ENCODE data around the gene GPC6.

DNA sequence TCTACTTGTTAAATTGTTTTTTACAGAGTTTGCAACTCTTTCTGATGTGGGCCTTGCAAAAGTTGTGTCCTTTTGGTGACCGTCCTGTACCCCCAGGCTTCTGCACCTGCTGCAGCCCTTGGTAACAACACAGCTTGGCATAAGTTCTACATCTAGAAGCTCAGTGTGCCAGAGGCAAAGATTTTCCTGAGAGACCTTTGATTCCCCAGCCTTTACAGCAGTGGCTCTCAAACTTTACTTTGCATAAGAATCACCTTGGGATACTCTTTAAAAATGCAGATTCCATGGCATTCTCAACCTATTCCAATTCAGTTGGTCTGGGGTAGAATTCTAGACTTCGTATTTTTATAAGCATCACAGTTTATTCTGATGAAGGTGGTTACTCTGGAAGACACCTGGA lies 991.9 kb downstream of the GPC6 start:
- TF ChIP-seq, protein P1, sequence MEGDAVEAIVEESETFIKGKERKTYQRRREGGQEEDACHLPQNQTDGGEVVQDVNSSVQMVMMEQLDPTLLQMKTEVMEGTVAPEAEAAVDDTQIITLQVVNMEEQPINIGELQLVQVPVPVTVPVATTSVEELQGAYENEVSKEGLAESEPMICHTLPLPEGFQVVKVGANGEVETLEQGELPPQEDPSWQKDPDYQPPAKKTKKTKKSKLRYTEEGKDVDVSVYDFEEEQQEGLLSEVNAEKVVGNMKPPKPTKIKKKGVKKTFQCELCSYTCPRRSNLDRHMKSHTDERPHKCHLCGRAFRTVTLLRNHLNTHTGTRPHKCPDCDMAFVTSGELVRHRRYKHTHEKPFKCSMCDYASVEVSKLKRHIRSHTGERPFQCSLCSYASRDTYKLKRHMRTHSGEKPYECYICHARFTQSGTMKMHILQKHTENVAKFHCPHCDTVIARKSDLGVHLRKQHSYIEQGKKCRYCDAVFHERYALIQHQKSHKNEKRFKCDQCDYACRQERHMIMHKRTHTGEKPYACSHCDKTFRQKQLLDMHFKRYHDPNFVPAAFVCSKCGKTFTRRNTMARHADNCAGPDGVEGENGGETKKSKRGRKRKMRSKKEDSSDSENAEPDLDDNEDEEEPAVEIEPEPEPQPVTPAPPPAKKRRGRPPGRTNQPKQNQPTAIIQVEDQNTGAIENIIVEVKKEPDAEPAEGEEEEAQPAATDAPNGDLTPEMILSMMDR (conservative IDR thresholded peaks at IDR 0.05): no peak
- TF ChIP-seq EZH2 (IDR thresholded peaks at IDR 0.05; ENCODE audit: low read depth): no peak
